Pancreas (tissue), 10 donors: ENCODE data around the gene CDC26. TPM values are rescaled to one million over a fixed set of nuclear protein-coding genes. Genes with fewer than 3 reads are reported as not detected.

Experiments used
- ATAC-seq, 4 donors: fragments of 200-7000 bp; cut with Tn5 transposase; one replicate each; pipeline versions ENCODE4 v1.8.0 to v1.9.1; 2020; ENCODE audit warnings: mild to moderate bottlenecking in 4 of 4, moderate library complexity in 4 of 4
- DNase-seq, 6 donors: peaks; one replicate each; pipeline ENCODE4 v3.0.0-alpha.2; 2020
- FAIRE-seq: peaks from 2 replicates; lab custom pipeline; 2012; peaks lifted over from hg19 to GRCh38; lab: Jason Lieb, UNC
- H3K27ac ChIP-seq, 4 donors: fragments of 200-600 bp; sonication (generic); 1 replicate in 3 of 4; 2 replicates in 1 of 4; pipeline versions ENCODE4 v1.5.0 to v1.8.0; 2020
- H3K27me3 ChIP-seq, 4 donors: fragments of 200-600 bp; one replicate each; pipeline ENCODE4 v1.8.0; 2021
- H3K36me3 ChIP-seq, 3 donors: fragments of 200-600 bp; sonication (generic) in 1 of 3; one replicate each; pipeline versions ENCODE4 v1.5.0 to v1.8.0; 2020 to 2021
- H3K4me1 ChIP-seq, 3 donors: fragments of 200-600 bp; one replicate each; pipeline ENCODE4 v1.8.0; 2021
- H3K4me3 ChIP-seq, 4 donors: fragments of 200-600 bp; sonication (generic) in 2 of 4; one replicate each; pipeline versions ENCODE4 v1.5.0 to v1.8.0; 2020 to 2021
- H3K9me3 ChIP-seq, 4 donors: fragments of 200-600 bp; one replicate each; pipeline ENCODE4 v1.8.0; 2021
- CTCF ChIP-seq, 4 donors: fragments of 200-600 bp; sonication (generic) in 3 of 4; IDR thresholded peaks; one replicate each; pipeline versions ENCODE4 v1.5.0 to v1.8.0; 2021; ENCODE audit warnings: antibody characterized with exemption in 4 of 4
- WGBS, 2 donors: extraction: QIAGEN DNeasy Blood & Tissue Kit; methylation state at CpG; one replicate each; pipeline ENCODE4 v1.1.7; 2013; 5-methylcytosine and 5-hydroxymethylcytosine counted together
- intact Hi-C, 3 donors: fragments of 100-400 bp; cut with DNase I; formaldehyde crosslinking; loops; one replicate each; pipeline versions ENCODE4 v1.11.1 to v1.14.2; 2022
- polyA plus RNA-seq, 2 donors: library from polyadenylated mRNA; stranded (reverse); fragments of 200-250 nt; gene quantifications; one replicate each; pipeline ENCODE4 v1.2.3, GENCODE V29; 2013
- total RNA-seq, 6 donors: library from RNA; stranded (reverse); fragmentation: NEBNext Ultra II Directional in 4 of 6; extraction: Animal tissue kit (Norgen Biotek cat#: 25700) in 4 of 6; gene quantifications; one replicate each; pipeline versions ENCODE4 v1.2.1 to v1.2.4, GENCODE V29; 2021 to 2023
- donor health status: healthy with polysubstance abuse.
- donor health status: DM: no; HTN: no; CAD: no; lungs with moderate emphysema.
- donor health status: DM: no; HTN: no; CAD: no.
- donor health status: control.
- donor health status: control.
- donor health status: Bipolar disorder and iron deficiency.
- donor health status: DM: yes; HTN: yes; CAD: no.
- donor health status: DM: no; HTN: no; CAD: no.
- donor health status: DM: no; HTN: no; CAD: no.
- donor health status: DM: yes; HTN: yes; CAD: no.

CDC26 gene
- total RNA-seq (10 to 100 TPM in 3 of 6 donors, 1 to 10 TPM in 3; 7.4 to 18.0 (median 10.3) TPM), polyA plus RNA-seq (10 to 100 TPM; 11.0 to 30.1 TPM)

- Histone ChIP-seq H3K36me3 (peaks cover 0 to 45% (median 13%) of the 10 kb centered on the region in 3 donors), H3K4me3 (peak within 1 kb of the TSS; percentile 50 to 78 (median 60)), H3K27me3 (no peaks in the 10 kb centered on the region), H3K4me1 (peaks cover 0 to 13% (median 5%) of the 10 kb centered on the region in 3 donors), H3K27ac (peak within 1 kb of the TSS; percentile 72 to 85 (median 78)), H3K9me3 (no peaks in the 10 kb centered on the region)
- TF ChIP-seq CTCF (IDR thresholded peaks at IDR 0.05), result no peak
- intact Hi-C loops, result no loop called here
- ATAC-seq (peak; percentile 94 to 98 (median 98)), FAIRE-seq (peak; percentile 87), DNase-seq (peak; percentile 94 to 98 (median 96))
- whole genome bisulfite sequencing, 2 donors, result 0% methylated on average over 62 to 63 of the region's 63 CpGs
Observed at GRCh38 chr9:113275157-113276131, at the start of gene CDC26, which contains the start of gene PRPF4. Gene CDC26, minus strand, starts transcription at chr9:113275572. Its CDS starts 3,065 bp downstream, at chr9:113272507. Gene PRPF4, plus strand, starts transcription at chr9:113275658. Its CDS starts 86 bp downstream, at chr9:113275744.

- 72 to 82% methylated on average over 6 of the region's 6 CpGs for WGBS, 2 donors
- DNase-seq (no peak), ATAC-seq (no peak), FAIRE-seq (no peak)
- Histone ChIP-seq H3K36me3 (peaks cover 0 to 7% (median 0%) of the 10 kb centered on the region in 3 donors), H3K27ac (no peak overlapping the region), H3K27me3 (no peaks in the 10 kb centered on the region), H3K9me3 (no peaks in the 10 kb centered on the region), H3K4me1 (no peaks in the 10 kb centered on the region), H3K4me3 (no peak overlapping the region)
- no peak for TF ChIP-seq CTCF (IDR thresholded peaks at IDR 0.05)
- intact Hi-C loops, result no loop called here
Observed at GRCh38 chr9:113322671-113323070, 47.3 kb upstream of the CDC26 start.

GRCh38 chr9:113320051-113320450 is 44.7 kb upstream of the CDC26 start:
- FAIRE-seq, result no peak
- no peaks in the 10 kb centered on the region for H3K4me1 ChIP-seq

GRCh38 chr9:113319054-113319453 is 43.7 kb upstream of the CDC26 start:
- Histone ChIP-seq H3K27me3 (no peaks in the 10 kb centered on the region), H3K36me3 (peaks cover 0 to 12% (median 0%) of the 10 kb centered on the region in 3 donors), H3K4me3 (no peak overlapping the region), H3K4me1 (no peaks in the 10 kb centered on the region), H3K9me3 (no peaks in the 10 kb centered on the region), H3K27ac (no peak overlapping the region)
- no peak for FAIRE-seq
- TF ChIP-seq CTCF (IDR thresholded peaks at IDR 0.05), result no peak
- ATAC-seq, result no peak
- WGBS, 2 donors, result 79 to 85% methylated on average over 2 of the region's 2 CpGs
- intact Hi-C loops, result loop anchor here in 1 of 3 donors (10.0 kb wide), 1 partner anchor 346 kb away; no protein-coding TSS in a partner anchor
- no peak for DNase-seq

More at GRCh38 chr9:113320051-113320450, 44.7 kb upstream of the CDC26 start:
- no peaks in the 10 kb centered on the region for H3K27me3 ChIP-seq
- H3K36me3 ChIP-seq, result peaks cover 0 to 12% (median 0%) of the 10 kb centered on the region in 3 donors
- WGBS, 2 donors, result 88 to 94% methylated on average over 3 of the region's 3 CpGs
- no peak overlapping the region for H3K4me3 ChIP-seq
- intact Hi-C loops, result no loop called here
- H3K9me3 ChIP-seq, result no peaks in the 10 kb centered on the region
- DNase-seq, result no peak
- ATAC-seq, result no peak
- H3K27ac ChIP-seq, result no peak overlapping the region
- TF ChIP-seq CTCF (IDR thresholded peaks at IDR 0.05), result no peak
